Measurements from ENCODE around the gene ELMOD1.

DNA sequence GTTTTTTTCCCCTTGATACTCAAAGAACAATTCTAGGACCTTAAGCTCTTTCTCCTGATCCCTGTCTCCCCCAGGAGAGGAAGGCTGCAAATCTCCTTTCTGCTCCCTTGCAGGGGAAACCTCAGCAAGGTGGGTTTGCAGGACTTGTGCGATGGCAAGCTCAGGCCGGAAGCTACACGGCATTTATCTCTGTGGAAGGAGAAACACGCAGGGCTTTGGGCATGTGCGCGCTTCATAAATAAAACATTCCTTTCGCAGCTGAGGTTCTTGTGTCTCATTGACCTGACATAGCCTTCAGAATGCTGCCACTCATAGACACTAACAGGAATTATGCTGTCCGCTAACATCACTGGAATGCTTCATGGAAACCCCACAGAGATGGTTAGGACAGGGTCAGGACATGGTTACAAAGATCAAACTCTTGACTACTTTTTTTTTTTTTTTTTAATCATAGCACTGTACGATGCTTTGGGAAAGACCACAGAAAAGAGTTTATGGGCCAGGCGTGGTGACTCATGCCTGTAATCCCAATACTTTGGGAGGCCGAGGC lies 78.3 kb downstream of the ELMOD1 start:
- TF ChIP-seq, protein P1, sequence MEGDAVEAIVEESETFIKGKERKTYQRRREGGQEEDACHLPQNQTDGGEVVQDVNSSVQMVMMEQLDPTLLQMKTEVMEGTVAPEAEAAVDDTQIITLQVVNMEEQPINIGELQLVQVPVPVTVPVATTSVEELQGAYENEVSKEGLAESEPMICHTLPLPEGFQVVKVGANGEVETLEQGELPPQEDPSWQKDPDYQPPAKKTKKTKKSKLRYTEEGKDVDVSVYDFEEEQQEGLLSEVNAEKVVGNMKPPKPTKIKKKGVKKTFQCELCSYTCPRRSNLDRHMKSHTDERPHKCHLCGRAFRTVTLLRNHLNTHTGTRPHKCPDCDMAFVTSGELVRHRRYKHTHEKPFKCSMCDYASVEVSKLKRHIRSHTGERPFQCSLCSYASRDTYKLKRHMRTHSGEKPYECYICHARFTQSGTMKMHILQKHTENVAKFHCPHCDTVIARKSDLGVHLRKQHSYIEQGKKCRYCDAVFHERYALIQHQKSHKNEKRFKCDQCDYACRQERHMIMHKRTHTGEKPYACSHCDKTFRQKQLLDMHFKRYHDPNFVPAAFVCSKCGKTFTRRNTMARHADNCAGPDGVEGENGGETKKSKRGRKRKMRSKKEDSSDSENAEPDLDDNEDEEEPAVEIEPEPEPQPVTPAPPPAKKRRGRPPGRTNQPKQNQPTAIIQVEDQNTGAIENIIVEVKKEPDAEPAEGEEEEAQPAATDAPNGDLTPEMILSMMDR (IDR thresholded peaks at IDR 0.05): no peak
- TF ChIP-seq POLR2A (IDR thresholded peaks at IDR 0.05): no peak
